GM18870 (cell line): ENCODE measurements around the gene RAC3.

Experiments used
- ATAC-seq: cut with Tn5 transposase; IDR thresholded peaks from one replicate; pipeline ENCODE4 v1.9.1; 2021; ENCODE audit warnings: moderate library complexity; ENCODE audit not compliant: unreplicated experiment

Gene RAC3

GRCh38 chr17:81998691-81999438 lies 32.6 kb upstream of the RAC3 start:
- ATAC-seq = no peak

- ATAC-seq = no peak
Measured at GRCh38 chr17:81999587-81999975, 31.9 kb upstream of the RAC3 start.

- no peak for ATAC-seq
Measured at GRCh38 chr17:81999976-82000802, 31.3 kb upstream of the RAC3 start.

- no peak for ATAC-seq
Measured at GRCh38 chr17:82000803-82001570, 30.5 kb upstream of the RAC3 start.

GRCh38 chr17:82001571-82002056 lies 29.9 kb upstream of the RAC3 start:
- no peak for ATAC-seq

GRCh38 chr17:82003411-82004381 lies 27.8 kb upstream of the RAC3 start:
- no peak for ATAC-seq

GRCh38 chr17:82004517-82005455 lies 26.7 kb upstream of the RAC3 start:
- no peak for ATAC-seq

- ATAC-seq = no peak
Measured at GRCh38 chr17:82005701-82006348, 25.7 kb upstream of the RAC3 start.

- no peak for ATAC-seq
Measured at GRCh38 chr17:82006468-82007227, 24.8 kb upstream of the RAC3 start.

GRCh38 chr17:82007228-82007494 lies 24.3 kb upstream of the RAC3 start:
- ATAC-seq = no peak

- no peak for ATAC-seq
Measured at GRCh38 chr17:82007495-82008257, 23.8 kb upstream of the RAC3 start.

GRCh38 chr17:82008258-82008940 lies 23.1 kb upstream of the RAC3 start:
- no peak for ATAC-seq

GRCh38 chr17:82008941-82009405 lies 22.5 kb upstream of the RAC3 start:
- ATAC-seq = no peak

GRCh38 chr17:82009413-82009812 lies 22.1 kb upstream of the RAC3 start:
- ATAC-seq = no peak

GRCh38 chr17:82010575-82011525 lies 20.6 kb upstream of the RAC3 start:
- no peak for ATAC-seq
